K562 (cell line): ENCODE data around the gene TSTD1. TPM values are rescaled to one million over a fixed set of nuclear protein-coding genes. Genes with fewer than 3 reads are reported as not detected.

Experiments
- CBFA2T3 ChIP-seq: fragments of 450-650 bp; IDR thresholded peaks from 2 replicates; pipeline ENCODE4 v1.6.1; 2017
- CBFB ChIP-seq: sonication (generic); formaldehyde crosslinking; IDR thresholded peaks from 2 replicates; pipeline ENCODE4 v1.4.0; 2020; ENCODE audit warnings: mild to moderate bottlenecking, missing genetic modification reagents
- CTBP1 ChIP-seq: fragments of 450-650 bp; IDR thresholded peaks from 2 replicates; pipeline ENCODE4 v1.6.1; 2016; ENCODE audit warnings: borderline replicate concordance
- DIDO1 ChIP-seq: fragments of 450-650 bp; IDR thresholded peaks from 2 replicates; pipeline ENCODE4 v1.6.1; 2016; ENCODE audit warnings: low read depth, missing biosample characterization, missing genetic modification characterization
- E2F4 ChIP-seq: sonication (generic); formaldehyde crosslinking; IDR thresholded peaks from 2 replicates; pipeline ENCODE4 v1.8.0; 2022; ENCODE audit warnings: mild to moderate bottlenecking, low read depth, missing genetic modification reagents
- EP300 ChIP-seq: IDR thresholded peaks from 2 replicates; pipeline ENCODE4 v1.6.1; 2012; ENCODE audit warnings: low read length, improper control_type of control experiment
- GMEB1 ChIP-seq: fragments of 250-450 bp; sonication (Bioruptor Pico); IDR thresholded peaks from 2 replicates; pipeline ENCODE4 v1.4.0; 2020; ENCODE audit warnings: mild to moderate bottlenecking
- HMGXB4 ChIP-seq: sonication (generic); formaldehyde crosslinking; IDR thresholded peaks from 2 replicates; pipeline ENCODE4 v1.8.1; 2023; ENCODE audit warnings: mild to moderate bottlenecking, missing genetic modification reagents
- KAT8 ChIP-seq: fragments of 450-650 bp; IDR thresholded peaks from 2 replicates; pipeline ENCODE4 v1.6.1; 2016; ENCODE audit warnings: low read depth, mild to moderate bottlenecking
- KDM5B ChIP-seq: fragments of 200-600 bp; sonication (generic); IDR thresholded peaks from 2 replicates; pipeline ENCODE4 v1.6.1; 2012; ENCODE audit warnings: low read depth, mild to moderate bottlenecking, moderate library complexity, low read length, control low read depth, inconsistent platforms; ENCODE audit not compliant: insufficient replicate concordance
- MBD2 ChIP-seq: sonication (generic); IDR thresholded peaks from 2 replicates; pipeline ENCODE4 v1.6.1; 2016; ENCODE audit warnings: low read depth, borderline replicate concordance
- MEIS2 ChIP-seq: fragments of 450-650 bp; IDR thresholded peaks from 2 replicates; pipeline ENCODE4 v1.6.1; 2014; ENCODE audit warnings: mild to moderate bottlenecking; ENCODE audit not compliant: partially characterized antibody
- MXI1 ChIP-seq: IDR thresholded peaks from 2 replicates; pipeline ENCODE4 v1.6.1; 2011; ENCODE audit warnings: low read depth, mild to moderate bottlenecking, improper control_type of control experiment, low read length
- NR2C1 ChIP-seq, 2 experiments: fragments of 450-650 bp; IDR thresholded peaks; 2 replicates each; pipeline ENCODE4 v1.6.1; 2017; ENCODE audit warnings: mild to moderate bottlenecking in 2 of 2, antibody characterized with exemption in 1 of 2, inconsistent platforms in 1 of 2, missing compliant biosample characterization in 1 of 2, missing genetic modification characterization in 1 of 2
- PHF20 ChIP-seq: fragments of 450-650 bp; IDR thresholded peaks from 2 replicates; pipeline ENCODE4 v1.6.1; 2018; ENCODE audit not compliant: partially characterized antibody
- SFPQ ChIP-seq: fragments of 200-400 bp; formaldehyde crosslinking; IDR thresholded peaks from 2 replicates; pipeline ENCODE4 v1.6.1; 2017; ENCODE audit warnings: mild to moderate bottlenecking, low read depth, low read length, moderate library complexity
- SOX6 ChIP-seq: fragments of 450-650 bp; IDR thresholded peaks from 2 replicates; pipeline ENCODE4 v1.6.1; 2014; ENCODE audit warnings: mild to moderate bottlenecking
- SPI1 ChIP-seq: IDR thresholded peaks from 2 replicates; pipeline ENCODE4 v1.6.1; 2011; ENCODE audit warnings: low read depth, low read length, control low read depth, borderline replicate concordance
- TFAP4 ChIP-seq: sonication (generic); formaldehyde crosslinking; IDR thresholded peaks from 2 replicates; pipeline ENCODE4 v1.8.0; 2022; ENCODE audit warnings: missing genetic modification reagents, mild to moderate bottlenecking, moderate library complexity, borderline replicate concordance
- ZNF76 ChIP-seq: fragments of 250-450 bp; sonication (Bioruptor Pico); IDR thresholded peaks from 2 replicates; pipeline ENCODE4 v1.4.0; 2020; ENCODE audit warnings: mild to moderate bottlenecking, moderate library complexity, borderline replicate concordance
- polyA plus RNA-seq, 8 experiments: library from polyadenylated mRNA; depleted of rRNA in 4 of 8; stranded (reverse) in 5 of 8; unstranded in 3 of 8; fragments of >200 nt; fragmentation: Nextera tagmentation in 2 of 8; fragmentation: Illumina TruSeq in 1 of 8; extraction: Ambion mirVana in 2 of 8; extraction: Trizol in 1 of 8; gene quantifications; 2 replicates each; pipeline versions ENCODE4 v1.2.1 to v1.2.3, GENCODE V29; 2011 to 2014; ENCODE audit warnings: inconsistent platforms in 1 of 8, missing spikeins in 1 of 8
- total RNA-seq, 7 experiments: library from RNA; depleted of rRNA in 6 of 7; stranded (reverse); fragments of >200 nt in 6 of 7; fragmentation: Illumina TruSeq in 2 of 7; extraction: Trizol in 2 of 7; gene quantifications; 2 replicates each; pipeline versions ENCODE4 v1.2.1 to v1.2.3, GENCODE V29; 2011 to 2021; ENCODE audit warnings: low replicate concordance in 1 of 7

TSTD1 gene
- total and polyA plus RNA-seq, 9 of the 15 experiments (the other 6 are each of a cell fraction or from before 2014, with no cell fraction given) = 0.23 to 0.53 TPM; not detected in 7

GRCh38 chr1:161045736-161046604 lies 7.2 kb upstream of the TSTD1 start, which contains the start of gene USF1 (continued):
- TF ChIP-seq MXI1 (no peak), DIDO1 (no peak; the same call in 1 of the 2 replicates), ZNF76 (CRISPR knock-in tag) (no peak), SOX6 (0 out of 2 replicates have a peak, but pooled peaks have one; percentile 32), NR2C1 (IDR thresholded peaks at IDR 0.05) (peak; percentile 89), NR2C1 (tag; IDR thresholded peaks at IDR 0.05) (peak; percentile 62; the same call in 1 of the 2 replicates), CBFB (CRISPR knock-in tag) (no peak), E2F4 (CRISPR knock-in tag) (no peak), PHF20 (peak; percentile 83), SFPQ (no peak), MEIS2 (peak; percentile 51), SPI1 (peak; percentile 87), GMEB1 (no peak), CTBP1 (peak; percentile 54; the same call in 1 of the 2 replicates), KDM5B (peak; percentile 78), MBD2 (peak; percentile 96), KAT8 (peak; percentile 97), CBFA2T3 (no peak), HMGXB4 (CRISPR knock-in tag) (peak; percentile 50; the same call in 1 of the 2 replicates), TFAP4 (CRISPR knock-in tag) (peak; percentile 85), EP300 (0 out of 2 replicates have a peak, but pooled peaks have one; percentile 6)
